HK-2 (cell line): ENCODE data around the gene CYB5RL.
A peak's percentile ranks its signal among the peaks of the same experiment; 100 is the strongest.
"Not testable (repeated sequence)": the region's sequence is repeated elsewhere in the genome, so short reads cannot be mapped to it uniquely, and the experiment has no call there.

ENCODE experiments used
- DNase-seq: peaks from one replicate; pipeline ENCODE4 v3.0.0-alpha.2; 2018; ENCODE audit not compliant: unreplicated experiment

Gene CYB5RL

GRCh38 chr1:54225986-54226559 lies 26.2 kb upstream of the CYB5RL start:
- DNase-seq: no peak

- no peak for DNase-seq
Measured at GRCh38 chr1:54225378-54225777, 25.5 kb upstream of the CYB5RL start.

GRCh38 chr1:54224233-54224632 lies 24.4 kb upstream of the CYB5RL start:
- DNase-seq: no peak

GRCh38 chr1:54223441-54224202 lies 23.8 kb upstream of the CYB5RL start:
- DNase-seq: no peak

GRCh38 chr1:54222711-54223110 lies 22.9 kb upstream of the CYB5RL start:
- no peak for DNase-seq

GRCh38 chr1:54221867-54222484 lies 22.1 kb upstream of the CYB5RL start:
- DNase-seq: no peak

- no peak for DNase-seq
Measured at GRCh38 chr1:54221113-54221834, 21.4 kb upstream of the CYB5RL start.

- DNase-seq: no peak
Measured at GRCh38 chr1:54220004-54220811, 20.4 kb upstream of the CYB5RL start.

GRCh38 chr1:54219688-54220003 lies 19.8 kb upstream of the CYB5RL start:
- DNase-seq: no peak

- DNase-seq: no peak
Measured at GRCh38 chr1:54218883-54219687, 19.3 kb upstream of the CYB5RL start.

GRCh38 chr1:54215523-54215922 lies 15.7 kb upstream of the CYB5RL start:
- DNase-seq: no peak

GRCh38 chr1:54212872-54213271 lies 13.0 kb upstream of the CYB5RL start:
- no peak for DNase-seq

GRCh38 chr1:54207896-54208295 lies 8.1 kb upstream of the CYB5RL start:
- not testable (repeated sequence) for DNase-seq

GRCh38 chr1:54207287-54207686 lies 7.5 kb upstream of the CYB5RL start:
- no peak for DNase-seq

- no peak for DNase-seq
Measured at GRCh38 chr1:54204199-54204598, 4.4 kb upstream of the CYB5RL start.

- peak; percentile 26 for DNase-seq
Measured at GRCh38 chr1:54200519-54200997, 728 bp upstream of the CYB5RL start.

GRCh38 chr1:54199151-54199764 lies 572 bp downstream of the CYB5RL start:
- DNase-seq: no peak

- DNase-seq: no peak
Measured at GRCh38 chr1:54193453-54193852, 6.4 kb downstream of the CYB5RL start.

- no peak for DNase-seq
Measured at GRCh38 chr1:54191525-54191924, 8.3 kb downstream of the CYB5RL start.

- no peak for DNase-seq
Measured at GRCh38 chr1:54190526-54190925, 9.3 kb downstream of the CYB5RL start.
